ENCODE data around the gene ASTN2. TPM values are rescaled to one million over a fixed set of nuclear protein-coding genes. Genes with fewer than 3 reads are reported as not detected.

Gene ASTN2
- total and polyA plus RNA-seq, 10 of the 15 experiments (the other 5 are each of a cell fraction or from before 2014, with no cell fraction given) = 1.4 to 15.7 (median 7.0) TPM

GRCh38 chr9:116572095-116572748, 842.6 kb downstream of the ASTN2 start:
- ATAC-seq (peak; percentile 99), DNase-seq (ENCODE audit: low read depth, low spot score) (no peak), FAIRE-seq (peak; percentile 84)
- in situ Hi-C loops (cut with MboI) = loop anchor here (5.0 to 10.0 kb wide), 2 partner anchors 410 to 967 kb away; no protein-coding TSS in a partner anchor
- no peaks in the 10 kb centered on the region; a peak in 1 of 4 replicates for H3K36me3 ChIP-seq (ENCODE audit: control insufficient read depth in 2 of 2, insufficient read depth in 2 of 2, low read length in 1 of 2)
- H3K4me3 ChIP-seq = no peak overlapping the region
- WGBS (ENCODE audit: insufficient coverage, insufficient replicate concordance, low lambda C conversion rate, missing lambda C conversion rate) = 38% methylated on average over 12 of the region's 12 CpGs
- no peaks in the 10 kb centered on the region for H4K20me1 ChIP-seq (ENCODE audit: control insufficient read depth, insufficient read depth)
- POLR2A ChIA-PET = no interaction called here
- BruUV-seq (replicated peaks) = no TSS peak
- H2AFZ ChIP-seq (ENCODE audit: control insufficient read depth, low read depth, low read length) = no peak overlapping the region
- H3K4me1 ChIP-seq (ENCODE audit: control insufficient read depth, insufficient read depth, low read length) = no peaks in the 10 kb centered on the region
- CTCF ChIA-PET = interaction anchor here (0.6 to 2.0 kb wide), 19 partner anchors 8 to 984 kb away, joined by 3 to 13 read pairs (median 3); partner anchors contain the start of gene PAPPA
- SMC1A ChIA-PET (ENCODE audit: uncharacterized antibody, unreplicated experiment) = interaction anchor here (0.9 to 1.7 kb wide), 5 partner anchors 9 to 979 kb away, joined by 3 to 5 read pairs (median 3); no protein-coding TSS in a partner anchor
- intact Hi-C loops (cut with micrococcal nuclease; ENCODE audit: unreplicated experiment) = loop anchor here (1.0 to 5.0 kb wide), 5 partner anchors 75 to 979 kb away; partner anchors contain the start of gene PAPPA
- no peak overlapping the region for H3K9ac ChIP-seq (ENCODE audit: control insufficient read depth, insufficient read depth, low read length)
- no peaks in the 10 kb centered on the region for H3K79me2 ChIP-seq (ENCODE audit: control insufficient read depth, insufficient read depth, low read length)
- H3K9me3 ChIP-seq (replicated peaks; ENCODE audit: control insufficient read depth, insufficient read depth, low read length) = no peaks in the 10 kb centered on the region
- RAD21 ChIA-PET (ENCODE audit: unreplicated experiment) = interaction anchor here (0.7 kb wide), 1 partner anchor 192 kb away, joined by 3 read pairs; no protein-coding TSS in a partner anchor
- no peaks in the 10 kb centered on the region for H3K27me3 ChIP-seq (replicated peaks in 1 of 2; ENCODE audit: control insufficient read depth in 2 of 2, insufficient read depth in 2 of 2, low read length in 1 of 2)
- H3K27ac ChIP-seq (ENCODE audit: control insufficient read depth, insufficient read depth) = no peak overlapping the region
- H3K4me2 ChIP-seq (ENCODE audit: control insufficient read depth, insufficient read depth) = no peak overlapping the region
- TF ChIP-seq RB1 (IDR thresholded peaks at IDR 0.05; ENCODE audit: borderline replicate concordance) (peak; percentile 28; the same call in 1 of the 2 replicates), ZNF217 (IDR thresholded peaks at IDR 0.05) (no peak), MXI1 (IDR thresholded peaks at IDR 0.05; ENCODE audit: low read depth, low read length) (no peak), SPI1 (IDR thresholded peaks at IDR 0.05; ENCODE audit: borderline replicate concordance, insufficient read depth, low read depth, low read length) (peak; percentile 93), SMAD5 (IDR thresholded peaks at IDR 0.05; ENCODE audit: low read depth) (no peak), SMC3 (IDR thresholded peaks at IDR 0.05; ENCODE audit: borderline replicate concordance, low read length) (peak; percentile 78), YY1 (IDR thresholded peaks at IDR 0.05; ENCODE audit: low read depth, low read length) (0 out of 2 replicates have a peak, but pooled peaks have one; percentile 46), RAD21 (IDR thresholded peaks at IDR 0.05; ENCODE audit: insufficient read depth, low read depth, low read length) (peak; percentile 92), EZH2 (IDR thresholded peaks at IDR 0.05; ENCODE audit: borderline replicate concordance, control insufficient read depth, low read depth, low read length) (no peak), TARDBP (IDR thresholded peaks at IDR 0.05; ENCODE audit: borderline replicate concordance) (no peak), LARP7 (IDR thresholded peaks at IDR 0.05) (no peak), CTCF (IDR thresholded peaks at IDR 0.05 in 2 of 3, conservative IDR thresholded peaks at IDR 0.05 in 1 of 3; ENCODE audit: control insufficient read depth in 2 of 3, extremely low read depth in 1 of 3, insufficient read depth in 1 of 3, low read depth in 3 of 3, low read length in 3 of 3) (peak; percentile 85 to 92 (median 90)), ZSCAN29 (IDR thresholded peaks at IDR 0.05) (no peak)
